Left renal pelvis (tissue), 4 donors: ENCODE results near the gene CREB3L1. TPM values are rescaled to one million over a fixed set of nuclear protein-coding genes. Genes with fewer than 3 reads are reported as not detected.

Experiments
- DNase-seq, 4 donors: peaks; one replicate each; pipeline ENCODE4 v3.0.0-alpha.2; 2013; ENCODE audit warnings: low read depth in 4 of 4, low spot score in 3 of 4
- polyA plus RNA-seq, 4 donors: library from polyadenylated mRNA; unstranded; fragments of 120-200 nt; gene quantifications; one replicate each; pipeline ENCODE4 v1.2.1, GENCODE V29; 2013; ENCODE audit not compliant: insufficient read length in 4 of 4

The CREB3L1 gene
- polyA plus RNA-seq, 4 donors, result 15.7 to 73.2 (median 19.8) TPM

DNA sequence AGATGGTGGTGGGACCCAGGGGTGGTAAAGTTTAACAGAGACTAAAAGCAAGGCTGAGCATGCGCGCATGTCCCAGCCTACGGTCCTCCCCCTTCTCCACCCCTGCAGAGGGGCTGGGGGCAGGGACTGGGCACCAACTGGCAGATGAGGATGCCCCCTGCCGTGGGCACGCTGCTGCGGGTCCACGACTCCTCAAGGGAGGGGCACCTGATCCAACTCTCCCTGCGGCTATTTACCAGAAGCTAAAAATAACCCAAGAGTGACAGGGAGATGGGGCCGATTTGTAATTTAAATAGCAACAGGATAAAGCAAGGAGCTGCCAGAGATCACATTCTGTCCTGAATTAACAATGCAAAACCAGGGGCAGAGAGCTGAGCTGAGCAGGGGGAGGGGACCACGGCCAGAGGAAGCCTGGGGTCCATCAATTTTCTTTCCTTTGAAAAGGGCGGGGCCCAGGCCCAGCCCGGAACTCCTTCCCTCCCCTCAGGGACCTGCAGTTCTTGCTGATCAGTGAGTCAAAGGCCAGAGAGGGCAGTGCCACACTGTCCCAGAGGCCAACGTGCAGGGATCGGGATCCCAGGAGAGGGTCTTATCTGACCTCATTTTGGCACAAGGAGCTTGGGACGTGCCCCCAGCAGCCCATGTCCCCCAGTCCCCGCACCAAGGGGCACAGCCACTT is 61.7 kb downstream of the CREB3L1 start:
- DNase-seq, result peak in 1 of 4 donors; percentile 53

- DNase-seq, result no peak
These were observed 62.4 kb downstream of the CREB3L1 start for GRCh38 chr11:46339816-46340215.

GRCh38 chr11:46341454-46341853 is 64.0 kb downstream of the CREB3L1 start:
- DNase-seq, result no peak

DNA sequence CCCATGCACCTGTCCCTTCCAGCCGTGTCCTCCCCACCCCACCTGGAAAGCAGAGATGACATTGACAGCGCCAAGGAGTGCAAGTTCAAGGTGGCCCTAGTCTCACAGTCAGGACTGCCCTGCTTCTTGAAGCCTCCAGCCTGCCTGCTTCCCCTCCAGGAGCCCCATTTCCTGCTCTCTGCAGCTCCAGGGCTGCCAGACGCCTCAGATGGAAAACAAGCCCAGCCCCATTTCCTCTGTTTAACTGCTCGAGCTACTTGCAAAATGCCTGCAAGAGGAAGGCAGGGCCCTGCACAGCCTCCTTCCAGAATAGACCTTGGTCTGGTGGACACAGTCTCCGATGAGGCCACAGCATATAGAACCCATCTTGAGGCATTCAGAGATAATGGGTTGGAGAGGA is 64.8 kb downstream of the CREB3L1 start:
- DNase-seq, result no peak

DNA sequence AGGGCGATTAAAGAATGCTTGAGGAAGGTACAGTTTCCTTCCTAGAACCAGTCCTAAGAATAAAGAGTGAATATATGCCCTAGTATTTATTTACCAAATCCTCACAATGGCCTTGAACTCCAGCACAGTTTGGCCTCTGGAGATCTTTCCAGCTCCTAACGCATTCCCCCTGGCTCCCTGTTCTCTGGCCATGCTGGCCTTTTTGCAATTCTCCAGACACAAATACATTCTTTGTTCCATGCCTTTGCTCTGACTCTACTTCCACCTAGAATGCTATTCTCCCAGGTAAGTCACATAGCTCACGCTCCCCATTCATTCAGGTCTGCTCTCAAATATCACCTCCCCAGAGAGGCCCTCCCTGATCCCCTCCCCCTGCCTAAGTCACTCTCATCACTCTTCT is 66.1 kb downstream of the CREB3L1 start:
- no peak for DNase-seq

- no peak for DNase-seq
These were observed 67.7 kb downstream of the CREB3L1 start for GRCh38 chr11:46345131-46345597.

- DNase-seq, result no peak
These were observed 68.5 kb downstream of the CREB3L1 start for GRCh38 chr11:46345881-46346484.

DNA sequence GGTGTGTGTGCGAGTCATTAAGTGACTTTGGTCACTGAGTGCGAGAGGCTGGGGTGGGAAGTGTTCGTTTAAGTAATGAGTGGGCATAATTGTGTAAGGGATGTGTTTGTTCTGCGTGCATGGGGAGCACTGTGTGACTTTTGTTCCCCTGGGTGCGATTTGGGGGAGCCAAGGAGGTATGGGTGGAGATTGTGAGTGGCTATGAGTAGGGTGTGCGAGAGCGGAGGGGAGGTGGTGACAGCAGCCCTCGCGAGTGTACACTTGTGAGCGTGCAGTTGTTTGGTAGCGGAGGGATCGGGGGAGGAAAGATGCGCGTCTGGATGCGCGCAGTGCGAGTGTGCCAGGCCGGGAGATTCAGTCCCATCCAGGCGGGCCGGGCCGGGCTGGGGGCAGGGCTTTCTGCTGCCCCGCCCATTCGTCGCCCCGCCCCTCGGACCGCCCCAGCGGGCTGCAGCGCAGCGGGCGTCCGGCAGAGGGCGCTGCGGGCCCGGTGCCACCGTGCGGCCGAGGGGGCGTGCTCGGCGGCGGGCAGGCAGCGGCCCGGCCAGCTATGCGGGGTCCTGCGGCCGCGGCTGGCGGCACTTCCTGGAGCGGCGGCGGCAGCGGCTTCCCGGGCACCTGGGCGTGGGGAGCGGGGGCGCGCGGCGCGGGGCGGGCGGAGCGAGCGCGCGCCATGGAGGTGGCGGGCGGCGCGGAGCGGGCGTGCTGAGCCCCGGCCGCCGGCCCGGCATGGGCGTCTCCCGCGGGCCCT is 69.6 kb downstream of the CREB3L1 start, which contains the start of gene DGKZ:
DGKZ (plus strand) TSS at position 578 of the 751 bp plus-strand sequence. CDS start 197 bp downstream, outside the sequence.
- peak in 1 of 4 donors; percentile 75 for DNase-seq

DNA sequence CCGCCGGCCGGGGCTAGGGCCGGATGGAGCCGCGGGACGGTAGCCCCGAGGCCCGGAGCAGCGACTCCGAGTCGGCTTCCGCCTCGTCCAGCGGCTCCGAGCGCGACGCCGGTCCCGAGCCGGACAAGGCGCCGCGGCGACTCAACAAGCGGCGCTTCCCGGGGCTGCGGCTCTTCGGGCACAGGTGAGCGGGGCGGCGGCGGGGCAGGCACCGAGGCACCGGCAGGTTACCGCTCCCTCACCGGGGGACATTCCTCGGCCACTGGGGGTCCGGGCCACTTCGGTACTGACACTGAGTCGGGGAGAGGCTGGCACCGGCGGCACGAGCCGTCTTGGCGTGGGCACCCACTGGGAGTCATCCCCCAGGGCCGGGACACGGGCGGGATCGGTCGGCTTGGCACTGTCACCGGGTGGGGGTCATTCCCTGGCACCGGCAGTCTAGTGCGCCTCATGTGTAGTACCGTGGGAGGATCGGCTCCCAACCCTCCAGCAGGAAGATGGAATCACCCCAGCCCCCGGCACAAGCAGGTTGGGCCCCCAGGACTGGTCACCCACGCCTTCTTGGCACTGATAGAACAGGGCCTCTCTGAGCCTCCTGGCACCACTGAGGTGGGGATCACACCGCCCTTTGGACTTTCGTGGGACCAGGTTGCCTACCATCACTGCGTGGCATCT is 70.3 kb downstream of the CREB3L1 start:
- no peak for DNase-seq

GRCh38 chr11:46348566-46349401 is 71.3 kb downstream of the CREB3L1 start:
- no peak for DNase-seq

DNA sequence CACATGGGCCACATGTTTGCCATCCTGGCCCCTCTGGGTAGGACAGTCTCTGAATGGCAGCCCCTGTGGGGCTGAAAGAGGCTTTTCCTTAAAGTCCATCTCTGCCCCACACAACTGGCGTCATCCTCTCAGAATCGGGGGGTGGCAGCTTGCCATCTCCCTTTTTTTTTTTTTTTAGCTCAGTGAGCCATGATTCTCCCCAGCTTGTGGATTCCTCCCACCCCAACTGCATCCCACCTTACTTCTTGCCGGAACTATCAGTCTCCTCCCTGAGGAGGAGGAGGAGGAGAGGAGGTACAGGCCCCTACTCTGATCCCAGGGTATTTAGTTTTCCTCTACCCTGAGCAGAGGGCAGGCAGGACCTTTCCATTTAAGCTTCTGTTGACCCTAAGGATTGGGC is 73.2 kb downstream of the CREB3L1 start:
- DNase-seq, result no peak

DNA sequence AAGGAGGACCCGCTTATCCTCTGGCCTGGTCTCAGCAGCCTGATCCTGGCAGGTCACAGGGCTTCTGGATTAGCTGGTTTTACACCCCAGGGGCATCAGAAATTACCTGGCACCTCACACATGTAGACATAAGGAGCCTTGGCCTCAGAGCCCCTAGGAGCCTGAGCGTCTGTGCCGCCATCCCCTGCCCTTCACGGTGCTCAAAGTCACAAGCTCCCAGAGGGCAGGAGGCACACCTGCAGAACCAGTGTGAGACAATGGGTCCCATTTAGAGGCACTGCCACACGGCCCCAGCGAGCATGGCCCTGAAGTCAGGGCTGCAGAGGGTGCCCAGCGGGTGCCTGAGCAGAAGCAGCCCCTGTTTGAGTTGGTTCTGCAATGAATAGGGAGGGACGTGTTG is 73.7 kb downstream of the CREB3L1 start:
- no peak for DNase-seq

GRCh38 chr11:46351606-46352005 is 74.1 kb downstream of the CREB3L1 start:
- DNase-seq, result no peak

GRCh38 chr11:46352063-46352841 is 74.8 kb downstream of the CREB3L1 start:
- no peak for DNase-seq

DNA sequence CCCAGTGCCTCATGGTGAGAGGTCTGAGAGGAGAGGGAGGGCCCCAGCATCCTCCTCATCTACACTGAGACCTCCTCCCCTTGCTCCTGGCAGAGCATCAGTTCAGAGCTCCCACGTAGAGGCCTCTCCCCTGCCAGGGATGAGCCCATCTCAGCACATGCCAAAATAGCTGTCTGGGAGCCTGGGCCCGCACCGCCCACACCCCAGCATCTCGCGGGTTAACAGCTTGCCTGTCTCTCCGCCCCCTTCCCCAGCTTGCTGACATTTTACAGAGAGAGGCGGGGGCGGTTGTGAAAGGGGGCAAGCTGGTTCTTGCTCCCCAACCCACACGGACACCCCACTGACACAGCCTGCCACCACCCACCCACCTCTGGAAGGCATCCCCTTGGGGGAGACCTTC is 76.2 kb downstream of the CREB3L1 start:
- DNase-seq, result no peak

DNA sequence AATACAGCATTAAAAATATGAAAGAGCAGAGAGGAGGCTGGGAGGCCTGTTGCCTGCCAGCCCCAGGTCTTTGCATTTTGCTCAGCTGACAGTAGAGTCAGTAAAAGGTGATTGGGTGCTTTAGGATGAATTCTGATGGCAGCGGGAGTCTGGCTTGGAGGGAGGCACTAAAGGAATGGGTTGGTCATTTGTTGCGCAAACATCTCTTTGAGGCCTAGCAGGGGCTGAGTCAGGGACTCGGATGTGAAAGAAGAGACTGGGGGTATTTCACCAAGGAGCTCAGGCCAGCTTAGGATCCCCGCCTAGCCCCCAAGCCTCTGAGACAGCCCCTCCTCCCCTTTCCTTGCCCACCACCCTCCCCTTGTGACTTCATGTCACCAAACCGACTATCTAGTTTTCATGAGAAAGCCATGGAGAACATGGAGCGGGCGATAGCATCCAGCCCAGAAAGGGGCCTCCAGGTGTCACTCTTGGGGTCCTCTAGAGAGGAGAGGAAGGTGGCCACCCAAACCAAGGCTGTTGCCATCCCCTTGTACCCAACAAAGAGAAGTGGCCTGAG is 79.5 kb downstream of the CREB3L1 start:
- DNase-seq, result no peak

DNA sequence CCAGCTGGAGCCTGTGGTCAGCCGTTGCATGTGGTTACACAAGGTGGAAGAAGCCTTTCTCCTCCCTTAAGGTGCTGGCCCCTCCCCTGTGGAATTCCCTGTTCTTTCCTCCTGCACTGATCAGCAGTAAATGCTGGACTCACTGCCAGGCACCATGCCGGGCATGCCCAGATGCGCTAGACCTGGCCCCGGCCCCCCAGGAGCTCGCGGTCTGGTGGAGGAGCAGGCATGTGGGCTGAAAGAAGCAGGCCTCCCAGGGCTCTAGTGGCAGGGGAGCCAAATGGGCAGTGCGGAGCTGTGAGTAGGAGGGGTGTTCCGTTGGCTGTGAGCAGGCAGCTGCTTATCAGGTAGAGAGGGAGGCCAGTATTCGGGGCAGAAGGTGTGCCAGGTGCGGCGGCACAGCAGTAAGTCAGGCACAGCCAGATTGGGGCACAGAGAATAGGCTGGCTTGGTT is 80.0 kb downstream of the CREB3L1 start:
- no peak for DNase-seq

- no peak for DNase-seq
These were observed 82.5 kb downstream of the CREB3L1 start for GRCh38 chr11:46359953-46360352.

GRCh38 chr11:46360878-46361277 is 83.4 kb downstream of the CREB3L1 start:
- DNase-seq, result no peak
